Ishikawa (cell line): ENCODE data around the gene ZIC3.

Experiments used
- CEBPB ChIP-seq: IDR thresholded peaks from 2 replicates; pipeline ENCODE4 v1.6.1; 2012
- CREB1 ChIP-seq: IDR thresholded peaks from 2 replicates; pipeline ENCODE4 v1.6.1; 2012; ENCODE audit warnings: low read depth
- EGR1 ChIP-seq: IDR thresholded peaks from 2 replicates; pipeline ENCODE4 v1.6.1; 2012
- EP300 ChIP-seq: IDR thresholded peaks from 2 replicates; pipeline ENCODE4 v1.6.1; 2012; ENCODE audit warnings: borderline replicate concordance
- FOXM1 ChIP-seq: IDR thresholded peaks from 2 replicates; pipeline ENCODE4 v1.6.1; 2012; ENCODE audit warnings: low read depth, borderline replicate concordance
- NFIC ChIP-seq: IDR thresholded peaks from 2 replicates; pipeline ENCODE4 v1.6.1; 2012
- RAD21 ChIP-seq: IDR thresholded peaks from 2 replicates; pipeline ENCODE4 v1.6.1; 2012; ENCODE audit warnings: low read depth
- TAF1 ChIP-seq: IDR thresholded peaks from 2 replicates; pipeline ENCODE4 v1.6.1; 2012; ENCODE audit warnings: low read depth, mild to moderate bottlenecking
- TCF12 ChIP-seq: IDR thresholded peaks from 2 replicates; pipeline ENCODE4 v1.6.1; 2012; ENCODE audit warnings: low read depth
- YY1 ChIP-seq: IDR thresholded peaks from 2 replicates; pipeline ENCODE4 v1.6.1; 2012; ENCODE audit warnings: low read depth
- ZBTB7A ChIP-seq: IDR thresholded peaks from 2 replicates; pipeline ENCODE4 v1.6.1; 2012; ENCODE audit warnings: low read depth
- TF ChIP-seq, protein P1 (sequence below): IDR thresholded peaks from 2 replicates; pipeline ENCODE4 v1.6.1; 2012; ENCODE audit warnings: low read depth, mild to moderate bottlenecking
- TF ChIP-seq, protein P2 (sequence below): IDR thresholded peaks from 2 replicates; pipeline ENCODE4 v1.6.1; 2012

DNA sequence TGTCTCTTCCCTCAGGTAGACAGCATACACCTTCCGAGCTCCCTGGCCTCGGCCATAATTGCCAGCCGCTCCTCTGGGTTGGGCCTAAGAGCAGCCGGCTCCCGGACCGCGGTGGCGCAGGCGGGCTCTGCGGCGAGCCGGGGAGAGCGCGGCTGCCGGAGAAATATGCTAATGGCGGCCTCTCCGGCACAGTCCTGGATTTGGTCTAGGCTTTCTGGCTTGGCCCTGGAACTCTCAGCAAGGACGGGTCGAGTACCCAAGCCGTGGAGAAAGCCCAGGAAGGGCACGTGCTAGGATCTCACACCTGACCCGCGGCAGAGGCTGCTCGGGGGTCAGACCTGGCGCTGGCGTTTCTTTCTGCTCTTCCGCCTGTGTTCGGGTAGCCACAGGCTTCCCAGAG, 18.6 kb upstream of the ZIC3 start:
- TF ChIP-seq EP300: no peak
- TF ChIP-seq CEBPB: no peak
- TF ChIP-seq CREB1: no peak
- no peak for TF ChIP-seq TCF12
- TF ChIP-seq, protein P1, sequence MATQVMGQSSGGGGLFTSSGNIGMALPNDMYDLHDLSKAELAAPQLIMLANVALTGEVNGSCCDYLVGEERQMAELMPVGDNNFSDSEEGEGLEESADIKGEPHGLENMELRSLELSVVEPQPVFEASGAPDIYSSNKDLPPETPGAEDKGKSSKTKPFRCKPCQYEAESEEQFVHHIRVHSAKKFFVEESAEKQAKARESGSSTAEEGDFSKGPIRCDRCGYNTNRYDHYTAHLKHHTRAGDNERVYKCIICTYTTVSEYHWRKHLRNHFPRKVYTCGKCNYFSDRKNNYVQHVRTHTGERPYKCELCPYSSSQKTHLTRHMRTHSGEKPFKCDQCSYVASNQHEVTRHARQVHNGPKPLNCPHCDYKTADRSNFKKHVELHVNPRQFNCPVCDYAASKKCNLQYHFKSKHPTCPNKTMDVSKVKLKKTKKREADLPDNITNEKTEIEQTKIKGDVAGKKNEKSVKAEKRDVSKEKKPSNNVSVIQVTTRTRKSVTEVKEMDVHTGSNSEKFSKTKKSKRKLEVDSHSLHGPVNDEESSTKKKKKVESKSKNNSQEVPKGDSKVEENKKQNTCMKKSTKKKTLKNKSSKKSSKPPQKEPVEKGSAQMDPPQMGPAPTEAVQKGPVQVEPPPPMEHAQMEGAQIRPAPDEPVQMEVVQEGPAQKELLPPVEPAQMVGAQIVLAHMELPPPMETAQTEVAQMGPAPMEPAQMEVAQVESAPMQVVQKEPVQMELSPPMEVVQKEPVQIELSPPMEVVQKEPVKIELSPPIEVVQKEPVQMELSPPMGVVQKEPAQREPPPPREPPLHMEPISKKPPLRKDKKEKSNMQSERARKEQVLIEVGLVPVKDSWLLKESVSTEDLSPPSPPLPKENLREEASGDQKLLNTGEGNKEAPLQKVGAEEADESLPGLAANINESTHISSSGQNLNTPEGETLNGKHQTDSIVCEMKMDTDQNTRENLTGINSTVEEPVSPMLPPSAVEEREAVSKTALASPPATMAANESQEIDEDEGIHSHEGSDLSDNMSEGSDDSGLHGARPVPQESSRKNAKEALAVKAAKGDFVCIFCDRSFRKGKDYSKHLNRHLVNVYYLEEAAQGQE: no peak
- no peak for TF ChIP-seq TAF1
- no peak for TF ChIP-seq NFIC
- TF ChIP-seq, protein P2, sequence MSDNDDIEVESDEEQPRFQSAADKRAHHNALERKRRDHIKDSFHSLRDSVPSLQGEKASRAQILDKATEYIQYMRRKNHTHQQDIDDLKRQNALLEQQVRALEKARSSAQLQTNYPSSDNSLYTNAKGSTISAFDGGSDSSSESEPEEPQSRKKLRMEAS: no peak
- TF ChIP-seq YY1: no peak
- TF ChIP-seq RAD21: no peak
- TF ChIP-seq ZBTB7A: no peak
- TF ChIP-seq FOXM1: no peak
- TF ChIP-seq EGR1: no peak
